H9 (cell line): Measurements from ENCODE around the gene CA5A. TPM values are rescaled to one million over a fixed set of nuclear protein-coding genes. Genes with fewer than 3 reads are reported as not detected.

Experiments
- DNase-seq: peaks from one replicate; pipeline ENCODE4 v3.0.0-alpha.2; 2017
- H2AFZ ChIP-seq: one replicate; pipeline ENCODE4 v1.6.1; 2013; ENCODE audit warnings: mild to moderate bottlenecking, low read length, control low read depth, moderate library complexity
- H2AK5ac ChIP-seq: 2 replicates; pipeline ENCODE4 v1.6.1; 2013; ENCODE audit warnings: low read length, control low read depth, mixed read lengths; ENCODE audit not compliant: insufficient read length
- H2BK120ac ChIP-seq: one replicate; pipeline ENCODE4 v1.6.1; 2013; ENCODE audit warnings: low read depth, mild to moderate bottlenecking, low read length, control low read depth, inconsistent platforms; ENCODE audit not compliant: poor library complexity, severe bottlenecking
- H2BK12ac ChIP-seq: 2 replicates; pipeline ENCODE4 v1.6.1; 2013; ENCODE audit warnings: low read length, control low read depth, mixed read lengths, low read depth; ENCODE audit not compliant: insufficient read length
- H2BK15ac ChIP-seq: 2 replicates; pipeline ENCODE4 v1.6.1; 2013; ENCODE audit warnings: low read depth, low read length, control low read depth
- H2BK20ac ChIP-seq: one replicate; pipeline ENCODE4 v1.6.1; 2013; ENCODE audit warnings: low read depth, mild to moderate bottlenecking, low read length, control low read depth, inconsistent platforms; ENCODE audit not compliant: poor library complexity, severe bottlenecking
- H2BK5ac ChIP-seq: 2 replicates; pipeline ENCODE4 v1.6.1; 2013; ENCODE audit warnings: low read length, control low read depth, mixed read lengths; ENCODE audit not compliant: insufficient read length
- H3K14ac ChIP-seq: 2 replicates; pipeline ENCODE4 v1.6.1; 2013; ENCODE audit warnings: low read length, control low read depth; ENCODE audit not compliant: insufficient read depth
- H3K18ac ChIP-seq: 2 replicates; pipeline ENCODE4 v1.6.1; 2013; ENCODE audit warnings: low read depth, mild to moderate bottlenecking, mixed read lengths, low read length, control low read depth; ENCODE audit not compliant: insufficient read length
- H3K23ac ChIP-seq: 2 replicates; pipeline ENCODE4 v1.6.1; 2013; ENCODE audit warnings: low read length, control low read depth, mixed read lengths, low read depth; ENCODE audit not compliant: insufficient read length
- H3K23me2 ChIP-seq: 2 replicates; pipeline ENCODE4 v1.6.1; 2013; ENCODE audit warnings: low read depth, mild to moderate bottlenecking, mixed read lengths, low read length, control low read depth; ENCODE audit not compliant: insufficient read length, poor library complexity, severe bottlenecking
- H3K27ac ChIP-seq: 2 replicates; pipeline ENCODE4 v1.5.1; 2013; ENCODE audit warnings: low read length, control low read depth, mixed read lengths, low read depth; ENCODE audit not compliant: insufficient read length
- H3K27me3 ChIP-seq: 2 replicates; pipeline ENCODE4 v1.6.1; 2013; ENCODE audit warnings: low read length, control low read depth, inconsistent platforms; ENCODE audit not compliant: insufficient read depth
- H3K4ac ChIP-seq: 2 replicates; pipeline ENCODE4 v1.6.1; 2013; ENCODE audit warnings: low read depth, mild to moderate bottlenecking, control low read depth, inconsistent platforms, low read length, moderate library complexity
- H3K4me1 ChIP-seq: 2 replicates; pipeline ENCODE4 v1.6.1; 2013; ENCODE audit warnings: low read length, control low read depth, inconsistent platforms; ENCODE audit not compliant: insufficient read depth
- H3K4me2 ChIP-seq: 2 replicates; pipeline ENCODE4 v1.6.1; 2013; ENCODE audit warnings: low read length, control low read depth, mixed read lengths; ENCODE audit not compliant: insufficient read length, insufficient read depth
- H3K56ac ChIP-seq: 2 replicates; pipeline ENCODE4 v1.6.1; 2013; ENCODE audit warnings: low read depth, mild to moderate bottlenecking, mixed read lengths, low read length, control low read depth; ENCODE audit not compliant: insufficient read length
- H3K79me1 ChIP-seq: 2 replicates; pipeline ENCODE4 v1.6.1; 2013; ENCODE audit warnings: low read depth, mild to moderate bottlenecking, moderate library complexity, low read length, control low read depth, inconsistent platforms; ENCODE audit not compliant: insufficient read depth, poor library complexity, severe bottlenecking
- H3K79me2 ChIP-seq: 2 replicates; pipeline ENCODE4 v1.6.1; 2013; ENCODE audit warnings: low read length, control low read depth, inconsistent platforms; ENCODE audit not compliant: insufficient read depth
- H3K9ac ChIP-seq: 2 replicates; pipeline ENCODE4 v1.6.1; 2013; ENCODE audit warnings: low read length, control low read depth, mixed read lengths; ENCODE audit not compliant: insufficient read length; ENCODE audit errors: extremely low read depth
- H3K9me3 ChIP-seq: one replicate; pipeline ENCODE4 v1.6.1; 2013; ENCODE audit warnings: low read depth, low read length, inconsistent platforms; ENCODE audit not compliant: control insufficient read depth
- H3T11ph ChIP-seq: one replicate; pipeline ENCODE4 v1.6.1; 2013; ENCODE audit warnings: mild to moderate bottlenecking, low read length, control low read depth, inconsistent platforms
- H4K20me1 ChIP-seq: one replicate; pipeline ENCODE4 v1.6.1; 2013; ENCODE audit not compliant: control insufficient read depth, insufficient read length, insufficient read depth
- H4K5ac ChIP-seq: 2 replicates; pipeline ENCODE4 v1.6.1; 2013; ENCODE audit warnings: low read depth, mild to moderate bottlenecking, mixed read lengths, low read length, control low read depth; ENCODE audit not compliant: insufficient read length
- H4K8ac ChIP-seq: replicated peaks from 2 replicates; pipeline ENCODE4 v1.6.1; 2013; ENCODE audit warnings: low read length, control low read depth, mixed read lengths, low read depth; ENCODE audit not compliant: insufficient read length
- H4K91ac ChIP-seq: 2 replicates; pipeline ENCODE4 v1.6.1; 2013; ENCODE audit warnings: low read depth, mild to moderate bottlenecking, moderate library complexity, mixed read lengths, low read length, control low read depth; ENCODE audit not compliant: insufficient read length
- H3K27ac Mint-ChIP-seq, 3 experiments: 2 replicates in 2 of 3; 3 replicates in 1 of 3; pipeline ENCODE4 v1.8.0; 2020 to 2021; ENCODE audit warnings: mixed read lengths in 3 of 3, mild to moderate bottlenecking in 1 of 3, moderate library complexity in 1 of 3
- H3K27me3 Mint-ChIP-seq: 2 replicates; pipeline ENCODE4 v1.8.0; 2021; ENCODE audit warnings: low read depth, mild to moderate bottlenecking, moderate library complexity, mixed read lengths
- H3K36me3 Mint-ChIP-seq, 3 experiments: 2 replicates in 2 of 3; 3 replicates in 1 of 3; pipeline ENCODE4 v1.8.0; 2020 to 2021; ENCODE audit warnings: low read depth in 3 of 3, mixed read lengths in 3 of 3; ENCODE audit not compliant: insufficient read depth in 1 of 3
- H3K4me1 Mint-ChIP-seq, 2 experiments: 2 replicates each; pipeline ENCODE4 v1.8.0; 2020; ENCODE audit warnings: mixed read lengths in 2 of 2
- H3K4me3 Mint-ChIP-seq, 2 experiments: 2 replicates in 1 of 2; 3 replicates in 1 of 2; pipeline ENCODE4 v1.8.0; 2020 to 2021; ENCODE audit warnings: mild to moderate bottlenecking in 2 of 2, mixed read lengths in 2 of 2, moderate library complexity in 1 of 2
- H3K9me3 Mint-ChIP-seq, 2 experiments: 2 replicates in 1 of 2; 3 replicates in 1 of 2; pipeline ENCODE4 v1.8.0; 2020; ENCODE audit warnings: mild to moderate bottlenecking in 2 of 2, mixed read lengths in 2 of 2, moderate library complexity in 1 of 2
- WGBS: extraction: QIAGEN DNeasy Blood & Tissue Kit; methylation state at CpG from one replicate; pipeline ENCODE4 v1.1.7; 2013; ENCODE audit warnings: missing lambda C conversion rate, low lambda C conversion rate, mixed read lengths; ENCODE audit not compliant: insufficient read length; ENCODE audit errors: extremely low coverage; 5-methylcytosine and 5-hydroxymethylcytosine counted together
- total RNA-seq: library from RNA; stranded (reverse); gene quantifications from 2 replicates; pipeline ENCODE4 v1.2.1, GENCODE V29; 2021
- TF ChIP-seq, protein P1 (sequence below): fragments of 200-600 bp; sonication (generic); conservative IDR thresholded peaks from 3 replicates; pipeline ENCODE4 v1.8.0; 2021; ENCODE audit warnings: antibody characterized with exemption, mild to moderate bottlenecking

The CA5A gene
- total RNA-seq, 1 experiment from 2014 or later: not detected

DNA sequence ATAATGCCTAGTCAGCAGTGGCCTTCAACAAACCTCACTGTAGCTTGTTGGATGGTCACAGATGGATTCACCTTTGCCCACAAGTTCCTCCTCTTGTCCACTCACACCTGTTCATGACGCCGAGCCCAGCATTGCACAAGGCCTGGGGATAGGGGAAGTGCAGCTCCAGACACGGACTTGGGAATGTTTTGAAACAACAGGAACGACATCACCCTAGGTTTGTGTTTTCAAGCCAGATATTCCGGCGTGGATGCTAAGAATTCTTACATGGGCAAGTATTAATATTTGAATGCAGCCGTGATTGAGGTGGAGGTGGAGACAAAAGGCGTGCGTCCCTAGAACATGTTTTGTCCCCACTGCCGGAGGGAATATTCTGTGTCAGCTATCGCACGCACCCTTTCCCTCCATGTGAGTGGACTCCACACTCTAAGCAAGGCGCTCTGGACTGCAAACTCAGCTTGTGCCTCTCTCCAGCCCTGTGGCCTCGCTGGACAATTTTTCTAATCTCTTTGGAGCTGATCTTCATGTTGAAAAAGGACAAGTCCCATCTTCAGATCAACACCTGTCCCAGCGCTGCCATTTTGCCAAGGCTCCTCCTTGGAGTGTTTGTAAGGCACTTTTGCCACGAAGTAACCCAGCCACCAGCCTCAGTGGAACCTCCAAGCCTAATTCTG, 12.9 kb upstream of the CA5A start:
- H4K91ac ChIP-seq: no peak overlapping the region
- H3T11ph ChIP-seq: no peak overlapping the region
- H3K23ac ChIP-seq: no peak overlapping the region
- H2BK5ac ChIP-seq: no peak overlapping the region
- no peak overlapping the region for H2AK5ac ChIP-seq
- H3K9me3 Mint-ChIP-seq: no peaks in the 10 kb centered on the region
- H3K4me1 ChIP-seq: no peaks in the 10 kb centered on the region; the same call in 1 of the 2 replicates
- H3K27ac ChIP-seq: no peak overlapping the region
- TF ChIP-seq, protein P1, sequence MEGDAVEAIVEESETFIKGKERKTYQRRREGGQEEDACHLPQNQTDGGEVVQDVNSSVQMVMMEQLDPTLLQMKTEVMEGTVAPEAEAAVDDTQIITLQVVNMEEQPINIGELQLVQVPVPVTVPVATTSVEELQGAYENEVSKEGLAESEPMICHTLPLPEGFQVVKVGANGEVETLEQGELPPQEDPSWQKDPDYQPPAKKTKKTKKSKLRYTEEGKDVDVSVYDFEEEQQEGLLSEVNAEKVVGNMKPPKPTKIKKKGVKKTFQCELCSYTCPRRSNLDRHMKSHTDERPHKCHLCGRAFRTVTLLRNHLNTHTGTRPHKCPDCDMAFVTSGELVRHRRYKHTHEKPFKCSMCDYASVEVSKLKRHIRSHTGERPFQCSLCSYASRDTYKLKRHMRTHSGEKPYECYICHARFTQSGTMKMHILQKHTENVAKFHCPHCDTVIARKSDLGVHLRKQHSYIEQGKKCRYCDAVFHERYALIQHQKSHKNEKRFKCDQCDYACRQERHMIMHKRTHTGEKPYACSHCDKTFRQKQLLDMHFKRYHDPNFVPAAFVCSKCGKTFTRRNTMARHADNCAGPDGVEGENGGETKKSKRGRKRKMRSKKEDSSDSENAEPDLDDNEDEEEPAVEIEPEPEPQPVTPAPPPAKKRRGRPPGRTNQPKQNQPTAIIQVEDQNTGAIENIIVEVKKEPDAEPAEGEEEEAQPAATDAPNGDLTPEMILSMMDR: no peak
- H3K79me1 ChIP-seq: peaks cover 7% of the 10 kb centered on the region
- H3K18ac ChIP-seq: no peak overlapping the region
- peaks cover 12% of the 10 kb centered on the region; the same call in 1 of the 2 replicates for H3K79me2 ChIP-seq
- H3K56ac ChIP-seq: no peak overlapping the region
- H3K4me1 Mint-ChIP-seq: peaks cover 37 to 48% of the 10 kb centered on the region in 2 experiments
- no peak overlapping the region for H4K5ac ChIP-seq
- no peaks in the 10 kb centered on the region for H3K27me3 ChIP-seq
- H2AFZ ChIP-seq: no peak overlapping the region
- no peak overlapping the region for H3K4ac ChIP-seq
- H4K8ac ChIP-seq: no peak overlapping the region
- no peaks in the 10 kb centered on the region for H3K9me3 ChIP-seq
- peak overlapping the region in 1 of 3 experiments; percentile 72; a peak in 1 of 7 replicates for H3K27ac Mint-ChIP-seq
- no peak overlapping the region for H2BK15ac ChIP-seq
- peaks cover 6 to 19% (median 13%) of the 10 kb centered on the region in 3 experiments for H3K36me3 Mint-ChIP-seq
- H2BK12ac ChIP-seq: no peak overlapping the region
- H3K4me3 Mint-ChIP-seq: no peak overlapping the region
- no peak overlapping the region for H2BK20ac ChIP-seq
- no peak overlapping the region for H3K9ac ChIP-seq
- no peaks in the 10 kb centered on the region for H4K20me1 ChIP-seq
- WGBS: no CpG with 5 or more reads among the region's 16 CpGs
- H3K23me2 ChIP-seq: peaks cover 7% of the 10 kb centered on the region
- DNase-seq: no peak
- H3K14ac ChIP-seq: no peak overlapping the region
- H3K4me2 ChIP-seq: no peak overlapping the region
- no peak overlapping the region for H2BK120ac ChIP-seq
- no peaks in the 10 kb centered on the region for H3K27me3 Mint-ChIP-seq
